Prostate gland (tissue), 2 donors: Measurements from ENCODE around the gene OR2F2.

Source experiments
- CTCF ChIP-seq, 4 experiments: fragments of 200-600 bp in 2 of 4; fragments of 450-650 bp in 2 of 4; sonication (generic) in 2 of 4; IDR thresholded peaks; 1 replicate in 3 of 4; 2 replicates in 1 of 4; pipeline ENCODE4 v1.5.1; 2016 to 2019; ENCODE audit warnings: antibody characterized with exemption in 4 of 4, mild to moderate bottlenecking in 2 of 4, moderate library complexity in 2 of 4
- POLR2A ChIP-seq: fragments of 450-650 bp; IDR thresholded peaks from one replicate; pipeline ENCODE4 v1.6.1; 2016; ENCODE audit warnings: antibody characterized with exemption, mild to moderate bottlenecking
- POLR2AphosphoS5 ChIP-seq: sonication (generic); formaldehyde crosslinking; IDR thresholded peaks from one replicate; pipeline ENCODE4 v1.6.1; 2017; ENCODE audit warnings: antibody characterized with exemption

- TF ChIP-seq CTCF (IDR thresholded peaks at IDR 0.05), result peak in 1 of 4 experiments; percentile 41
- TF ChIP-seq POLR2AphosphoS5, result peak; percentile 67
- peak; percentile 83 for TF ChIP-seq POLR2A
These were observed 33.2 kb upstream of the OR2F2 start, which contains the start of gene TCAF1 for GRCh38 chr7:143901668-143902331.
